Measurements from ENCODE around the gene PCDHA7. TPM values are rescaled to one million over a fixed set of nuclear protein-coding genes. Genes with fewer than 3 reads are reported as not detected.
A peak's percentile ranks its signal among the peaks of the same experiment; 100 is the strongest.
"Not testable (repeated sequence)": the region's sequence is repeated elsewhere in the genome, so short reads cannot be mapped to it uniquely, and the experiment has no call there.

The PCDHA7 gene
- total and polyA plus RNA-seq, 8 donors = 0.19 to 0.96 (median 0.52) TPM

- Histone ChIP-seq H3K27ac (no peak within 1 kb of the TSS), H3K4me1 (no peaks in the 10 kb centered on the region), H3K9me3 (peaks cover 0 to 10% (median 3%) of the 10 kb centered on the region in 4 donors), H3K36me3 (no peaks in the 10 kb centered on the region), H3K4me3 (no peak within 1 kb of the TSS), H3K27me3 (peaks cover 0 to 6% (median 3%) of the 10 kb centered on the region in 4 donors)
- WGBS, 2 donors = 12 to 16% methylated on average over 27 of the region's 27 CpGs
- ATAC-seq (peak in 2 of 4 donors; percentile 54 to 69), FAIRE-seq (no peak), DNase-seq (no peak)
- no peak for TF ChIP-seq CTCF (IDR thresholded peaks at IDR 0.05)
- intact Hi-C loops (cut with DNase I) = no loop called here
Measured at GRCh38 chr5:140794595-140795258, 39.3 kb upstream of the PCDHA7 start, which contains the start of gene PCDHA2. Gene PCDHA2 (plus strand): TSS chr5:140794852.

- intact Hi-C loops (cut with DNase I) = no loop called here
- peaks cover 0 to 10% (median 3%) of the 10 kb centered on the region in 4 donors for H3K9me3 ChIP-seq
- peak in 2 of 4 donors; percentile 34 to 50 for ATAC-seq
- TF ChIP-seq CTCF (IDR thresholded peaks at IDR 0.05) = peak in 1 of 4 donors; percentile 6
- no peak for DNase-seq
- H3K27ac ChIP-seq = no peak overlapping the region
- no peaks in the 10 kb centered on the region for H3K36me3 ChIP-seq
- H3K4me3 ChIP-seq = no peak overlapping the region
- H3K4me1 ChIP-seq = no peaks in the 10 kb centered on the region
- FAIRE-seq = no peak
- peaks cover 0 to 6% (median 3%) of the 10 kb centered on the region in 4 donors for H3K27me3 ChIP-seq
- WGBS, 2 donors = 15% methylated on average over 15 of the region's 15 CpGs
Measured at GRCh38 chr5:140795259-140795641, 38.8 kb upstream of the PCDHA7 start.

- H3K4me1 ChIP-seq; H3K36me3 ChIP-seq; ATAC-seq; H3K4me3 ChIP-seq; H3K27me3 ChIP-seq; intact Hi-C loops (cut with DNase I); H3K27ac ChIP-seq; FAIRE-seq: not testable (repeated sequence)
- 37 to 45% methylated on average over 72 of the region's 72 CpGs for WGBS, 2 donors
- DNase-seq = peak in 1 of 6 donors; percentile 27
- H3K9me3 ChIP-seq = peaks cover 0 to 13% (median 3%) of the 10 kb centered on the region in 4 donors
Measured at GRCh38 chr5:140796072-140796717, 37.9 kb upstream of the PCDHA7 start.

- Histone ChIP-seq H3K27ac (no peak overlapping the region), H3K9me3 (peaks cover 0 to 13% (median 3%) of the 10 kb centered on the region in 4 donors), H3K4me1 (no peaks in the 10 kb centered on the region), H3K27me3 (peaks cover 0 to 6% (median 3%) of the 10 kb centered on the region in 4 donors), H3K4me3 (no peak overlapping the region), H3K36me3 (no peaks in the 10 kb centered on the region)
- ATAC-seq (no peak), FAIRE-seq (no peak), DNase-seq (peak in 1 of 6 donors; percentile 40)
- WGBS, 2 donors = 42 to 48% methylated on average over 39 of the region's 39 CpGs
- no peak for TF ChIP-seq CTCF (IDR thresholded peaks at IDR 0.05)
- intact Hi-C loops (cut with DNase I) = no loop called here
Measured at GRCh38 chr5:140796718-140797095, 37.4 kb upstream of the PCDHA7 start.

GRCh38 chr5:140800816-140801493 lies 33.1 kb upstream of the PCDHA7 start, which contains the start of gene PCDHA3:
Gene PCDHA3 (plus strand): TSS chr5:140801057.
- DNase-seq (no peak), ATAC-seq (peak in 3 of 4 donors; percentile 76 to 89 (median 81)), FAIRE-seq (no peak)
- Histone ChIP-seq H3K4me3 (peak within 1 kb of the TSS in 2 of 4 donors; percentile 26 to 31), H3K9me3 (peaks cover 0 to 8% (median 2%) of the 10 kb centered on the region in 4 donors), H3K36me3 (no peaks in the 10 kb centered on the region), H3K4me1 (no peaks in the 10 kb centered on the region), H3K27me3 (peaks cover 0 to 6% (median 0%) of the 10 kb centered on the region in 4 donors), H3K27ac (no peak within 1 kb of the TSS)
- intact Hi-C loops (cut with DNase I) = no loop called here
- 8 to 14% methylated on average over 29 of the region's 29 CpGs for WGBS, 2 donors
- no peak for TF ChIP-seq CTCF (IDR thresholded peaks at IDR 0.05)
